ENCODE data around the gene RNF26.
"Not testable (repeated sequence)": the region's sequence is repeated elsewhere in the genome, so short reads cannot be mapped to it uniquely, and the experiment has no call there.

Gene RNF26

GRCh38 chr11:119371778-119372182 lies 37.5 kb downstream of the RNF26 start:
- DNase-seq (ENCODE audit: low read depth in 2 of 2) = no peak

GRCh38 chr11:119372260-119373058 lies 38.1 kb downstream of the RNF26 start:
- no peak for DNase-seq (ENCODE audit: low read depth in 2 of 2)

DNA sequence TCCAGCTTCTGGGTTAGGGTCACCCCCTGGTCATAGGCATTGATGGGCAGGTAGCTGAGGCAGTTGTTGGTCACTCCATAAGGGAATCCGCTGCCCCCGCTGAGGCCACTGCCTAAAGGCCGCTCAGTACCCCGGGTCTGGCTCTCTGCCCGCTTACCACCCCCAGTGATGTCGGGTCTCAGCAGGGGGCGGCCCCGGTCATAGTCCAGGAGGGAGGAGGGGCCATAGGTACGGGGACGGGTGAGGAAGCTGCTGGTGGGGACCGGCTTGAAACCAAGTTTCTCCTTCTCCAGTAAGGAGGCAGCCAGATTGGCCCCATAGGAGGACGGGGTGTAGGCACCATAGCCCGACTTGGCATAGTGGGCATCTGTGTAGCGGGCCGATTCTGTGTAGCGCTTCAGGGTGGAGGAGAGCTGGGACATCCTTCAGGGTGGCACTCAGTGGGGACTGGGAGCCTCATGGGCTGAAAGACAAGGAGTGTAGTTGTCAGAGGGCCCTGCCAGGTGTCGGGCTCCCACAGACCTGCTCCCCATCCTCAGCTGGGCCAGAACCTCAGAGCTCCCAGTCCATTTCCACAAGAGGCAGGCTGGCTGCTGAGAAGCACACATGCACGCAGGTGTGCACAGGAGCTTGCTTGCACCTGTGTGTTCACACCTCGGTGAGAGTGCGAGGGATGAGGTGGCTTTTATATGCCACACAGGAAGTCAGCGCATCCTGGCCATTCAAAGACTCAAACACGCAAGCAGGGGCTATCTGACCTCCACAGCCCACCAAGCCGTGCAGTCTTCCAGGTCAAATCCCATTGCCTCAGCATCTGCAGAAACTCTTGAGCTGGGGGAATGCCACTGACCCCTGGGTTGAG lies 39.0 kb downstream of the RNF26 start:
- no peak for DNase-seq (ENCODE audit: low read depth in 2 of 2)

- peak in 1 of 2 donors; percentile 38 for DNase-seq (ENCODE audit: low read depth in 2 of 2)
Observed at GRCh38 chr11:119373921-119374631, 39.7 kb downstream of the RNF26 start.

DNA sequence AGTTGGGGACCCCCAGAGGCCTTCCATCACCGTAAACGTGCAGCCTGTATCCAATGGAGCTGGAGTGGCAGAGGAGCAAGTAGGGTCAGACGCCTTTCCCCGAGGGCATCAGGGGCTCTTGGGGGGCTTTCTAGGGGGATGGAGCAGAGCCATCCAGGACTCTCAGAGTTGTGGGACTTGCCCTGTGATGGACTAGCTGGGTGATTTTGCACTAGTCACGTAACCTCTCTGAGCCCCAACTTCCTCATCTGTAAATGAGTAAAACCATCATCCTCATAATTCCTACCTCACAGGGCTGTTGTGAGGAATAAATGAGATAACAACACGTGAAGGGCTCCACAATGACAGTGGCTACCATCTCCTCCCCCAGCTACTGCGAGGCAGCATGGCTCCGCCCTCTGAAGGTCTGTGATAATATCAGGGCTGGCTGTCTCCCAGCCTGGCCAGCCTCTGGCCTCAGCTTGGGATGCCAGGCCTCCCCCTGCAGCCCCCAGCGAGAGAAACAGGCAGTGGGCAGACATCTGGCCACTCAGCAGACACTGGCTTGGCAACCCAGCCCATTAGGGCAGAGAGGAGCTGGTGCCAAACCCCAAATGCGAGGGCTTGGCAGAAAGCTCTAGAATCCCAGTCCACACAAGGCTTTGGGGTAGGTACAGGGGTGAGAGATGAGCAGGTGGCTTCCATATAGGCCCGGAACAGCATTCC lies 40.5 kb downstream of the RNF26 start:
- DNase-seq (ENCODE audit: low read depth in 2 of 2) = no peak

DNA sequence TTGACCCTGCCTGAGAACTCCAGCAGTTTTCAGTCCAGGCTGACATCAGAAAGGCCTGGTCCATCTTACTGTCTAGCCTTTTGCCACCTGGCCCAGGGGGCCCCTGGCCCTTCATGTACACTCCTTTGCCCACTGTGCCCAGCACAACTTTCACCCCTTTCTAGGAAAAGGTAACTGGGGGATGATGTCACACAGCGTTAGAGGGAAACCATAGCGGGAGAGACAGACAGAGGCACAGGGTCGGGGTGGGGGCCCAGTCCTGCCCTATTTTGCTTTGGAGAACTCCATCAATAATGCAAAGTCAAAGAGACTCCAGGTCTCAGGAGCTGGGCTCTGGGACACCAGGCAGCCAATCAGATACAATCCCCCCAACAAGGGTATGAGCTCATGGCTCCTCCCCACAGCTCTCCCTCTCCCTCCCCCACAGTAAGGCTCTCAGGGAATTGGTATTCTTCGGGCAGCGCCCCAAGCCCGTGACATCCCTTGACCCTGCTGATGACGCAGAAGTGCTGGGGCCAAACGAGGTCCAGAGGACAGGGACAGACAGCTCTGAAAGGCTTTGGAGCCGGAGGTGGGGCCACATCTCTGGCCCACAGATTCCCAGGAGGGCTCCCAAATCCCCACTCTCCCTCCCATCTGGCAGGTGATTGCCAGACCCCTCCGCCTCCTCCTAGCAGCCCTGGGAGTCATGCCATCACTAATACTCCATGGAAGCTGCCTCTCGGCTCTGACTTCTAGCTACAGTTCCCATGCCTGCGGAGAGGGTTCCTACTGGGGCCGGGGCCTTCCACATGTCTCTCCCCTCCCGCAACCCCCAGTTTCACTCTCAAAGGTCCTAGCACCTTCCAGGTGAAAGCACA lies 41.2 kb downstream of the RNF26 start:
- DNase-seq (ENCODE audit: low read depth in 2 of 2) = no peak

DNA sequence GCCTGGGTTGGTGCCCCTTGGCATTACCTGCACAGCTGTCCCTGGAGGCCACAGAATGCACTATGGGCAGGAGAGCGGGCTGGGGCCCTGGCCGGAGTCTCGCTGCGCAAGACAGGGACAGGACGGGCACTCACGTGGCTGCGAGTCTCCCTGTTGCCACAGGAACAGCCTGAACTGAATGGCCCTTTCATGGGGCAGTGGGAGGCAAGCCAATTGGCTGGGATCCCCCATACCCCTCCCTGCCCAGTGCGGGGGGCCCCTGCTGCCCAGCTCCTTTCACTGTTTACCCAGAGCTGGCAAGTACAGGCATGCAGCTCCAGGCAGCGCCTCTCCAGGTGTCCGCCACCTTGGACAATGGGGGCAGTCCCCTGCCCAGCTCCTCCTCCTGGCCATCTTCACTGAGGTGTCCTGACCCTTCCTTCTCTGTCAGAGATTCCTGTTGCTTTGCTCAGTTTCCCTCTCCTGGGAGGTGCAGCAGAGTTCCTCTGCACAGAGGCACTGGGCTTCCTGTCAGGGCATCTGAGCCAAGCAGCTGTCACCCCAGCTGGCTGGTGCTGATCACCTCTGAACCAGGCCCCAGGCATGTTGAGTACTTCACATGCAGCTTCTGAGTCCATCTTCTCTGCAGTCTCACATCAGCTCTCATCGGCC lies 42.0 kb downstream of the RNF26 start:
- DNase-seq (ENCODE audit: low read depth in 2 of 2) = no peak

DNA sequence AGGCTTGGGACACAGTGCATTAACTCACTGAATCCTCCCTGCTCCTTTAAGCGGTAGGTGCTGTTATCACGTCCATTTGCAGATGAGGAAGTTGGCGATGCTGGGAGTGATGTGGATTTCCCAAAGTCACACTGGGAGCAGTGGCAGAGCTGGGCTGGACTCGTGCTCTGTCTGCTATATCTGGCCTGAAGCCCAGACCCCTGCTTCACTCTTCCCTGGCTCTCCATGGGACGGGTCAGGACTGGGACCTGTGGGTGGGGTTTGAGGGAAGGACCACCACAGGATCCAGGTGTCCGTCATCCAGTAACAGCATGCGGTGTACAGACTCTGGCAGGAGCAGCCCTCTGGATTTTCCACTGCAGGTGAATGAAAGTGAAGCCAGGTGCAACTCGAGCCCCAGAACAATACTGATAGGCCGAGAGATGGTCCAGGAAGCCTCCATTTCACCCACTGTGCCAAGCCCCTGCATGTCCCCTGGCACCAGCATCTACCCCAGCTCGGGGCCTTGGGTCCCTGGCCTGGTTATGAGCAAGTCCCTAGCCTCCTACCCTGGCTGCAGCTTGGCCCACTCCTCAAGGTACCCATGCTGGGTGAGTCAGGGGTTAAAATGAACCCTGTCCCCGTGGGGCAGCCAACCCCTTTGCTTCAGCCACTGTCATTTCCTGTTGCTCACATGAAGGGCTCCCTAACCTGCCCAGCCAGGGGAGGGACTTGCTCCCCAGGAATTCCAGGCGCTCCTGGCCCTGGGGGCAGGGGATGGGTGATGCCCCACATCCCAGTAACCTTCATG lies 43.0 kb downstream of the RNF26 start:
- no peak for DNase-seq (ENCODE audit: low read depth in 2 of 2)

DNA sequence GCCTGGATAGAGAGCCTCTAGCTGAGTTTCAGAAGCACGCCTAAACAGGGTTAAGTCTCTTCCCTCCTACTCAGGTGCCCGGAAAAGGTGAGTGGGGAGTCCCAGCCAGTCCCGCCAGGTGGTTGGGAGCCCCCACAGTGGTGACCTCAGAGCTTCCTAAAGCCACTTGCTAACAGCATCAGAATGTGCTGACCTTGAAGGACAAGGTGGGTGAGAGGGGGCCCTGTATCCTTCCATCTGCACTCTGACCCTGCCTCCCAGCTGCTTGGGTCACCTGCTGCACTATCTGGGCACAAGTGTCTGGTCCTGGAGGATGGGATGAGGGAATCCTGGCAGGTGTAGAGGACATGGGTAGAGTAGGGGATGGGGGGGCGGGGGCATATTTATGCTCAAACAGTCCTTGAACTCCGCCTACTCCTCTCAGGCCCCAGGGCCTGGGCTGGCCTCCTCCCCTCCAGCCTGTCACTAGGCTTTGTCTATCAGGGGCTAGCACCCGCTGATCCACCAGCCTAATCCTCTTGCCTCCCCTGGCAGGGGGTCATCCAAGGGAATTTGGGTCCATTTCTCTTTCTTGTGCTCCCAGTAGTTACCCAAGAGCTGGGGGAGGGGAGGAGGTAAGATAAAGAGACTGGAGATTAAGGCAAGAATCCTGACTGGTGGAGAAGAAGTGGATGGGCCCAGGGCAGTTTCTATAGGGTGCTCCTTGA lies 43.8 kb downstream of the RNF26 start:
- no peak for DNase-seq (ENCODE audit: low read depth in 2 of 2)

DNA sequence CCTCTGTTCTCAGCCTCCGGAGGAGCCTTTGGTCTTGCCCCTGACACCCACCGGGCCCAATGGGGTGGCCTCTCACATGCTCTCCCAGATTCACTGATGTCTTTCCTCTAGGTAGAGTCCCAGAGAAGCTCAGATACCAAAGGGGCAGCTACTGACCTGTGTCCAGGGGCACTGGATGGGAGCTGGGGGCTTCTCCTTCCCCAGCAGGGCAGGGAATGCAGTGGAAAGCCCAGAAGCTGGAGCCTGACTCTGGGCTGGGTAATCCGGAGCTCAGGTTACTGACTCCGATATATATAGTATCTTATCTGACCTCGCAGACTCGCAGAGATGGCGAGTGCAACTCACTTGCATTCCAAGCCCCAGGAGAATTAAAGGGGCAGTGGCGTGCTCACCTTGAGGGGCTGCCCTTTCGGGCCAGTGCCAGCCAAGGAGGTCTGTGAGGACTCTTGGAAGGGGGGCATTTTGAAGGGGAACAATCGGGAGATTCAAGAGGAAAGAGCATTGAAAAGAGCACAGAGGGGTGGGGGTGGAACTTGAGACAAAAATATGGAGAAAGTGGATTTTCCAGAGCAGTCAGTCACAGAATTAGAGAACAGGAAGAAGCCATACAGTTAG lies 44.6 kb downstream of the RNF26 start:
- DNase-seq (ENCODE audit: low read depth in 2 of 2) = no peak

DNA sequence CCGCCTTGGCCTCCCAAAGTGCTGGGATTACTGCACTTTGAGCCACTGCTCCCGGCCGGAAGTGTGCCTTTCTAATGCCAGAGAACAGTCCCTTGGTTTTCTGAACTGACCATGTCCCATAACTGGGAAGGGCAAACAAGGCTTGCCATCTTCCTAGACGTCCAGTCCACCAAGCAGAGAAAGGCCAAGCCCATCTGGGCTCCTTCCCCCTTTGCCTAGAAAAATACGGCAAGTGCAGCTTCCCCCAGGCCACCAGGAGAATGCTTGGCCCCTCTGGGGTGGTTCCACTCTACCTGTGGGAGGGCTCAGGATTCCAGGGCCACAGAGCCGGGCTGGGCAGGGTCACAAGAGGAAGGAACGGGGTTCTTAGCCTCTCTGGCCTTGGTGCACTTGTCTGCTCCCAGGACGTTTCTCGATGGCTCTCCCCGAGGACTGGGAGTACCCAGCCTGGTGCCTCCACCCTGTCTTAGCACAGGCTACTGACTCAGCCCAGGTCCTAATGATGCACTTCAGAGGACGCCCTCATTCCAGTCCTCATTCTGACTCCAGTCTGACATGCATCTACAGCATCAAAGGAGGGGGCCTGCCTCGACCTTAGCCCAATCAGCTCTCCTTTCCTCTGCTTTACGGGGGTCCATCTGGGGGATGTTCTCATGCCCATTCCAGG lies 46.0 kb downstream of the RNF26 start:
- DNase-seq (ENCODE audit: low read depth in 2 of 2) = no peak

- DNase-seq (ENCODE audit: low read depth in 2 of 2) = no peak
Observed at GRCh38 chr11:119380827-119381180, 46.5 kb downstream of the RNF26 start.

GRCh38 chr11:119381181-119381988 lies 47.1 kb downstream of the RNF26 start, which contains the start of gene USP2:
Gene USP2, minus strand, starts transcription at chr11:119381690. Its CDS starts 8,210 bp downstream, at chr11:119373480.
- DNase-seq (ENCODE audit: low read depth in 2 of 2) = peak; percentile 94

GRCh38 chr11:119382101-119382500 lies 47.8 kb downstream of the RNF26 start:
- no peak for DNase-seq (ENCODE audit: low read depth in 2 of 2)

GRCh38 chr11:119382513-119382912 lies 48.2 kb downstream of the RNF26 start:
- DNase-seq (ENCODE audit: low read depth in 2 of 2) = not testable (repeated sequence)

DNA sequence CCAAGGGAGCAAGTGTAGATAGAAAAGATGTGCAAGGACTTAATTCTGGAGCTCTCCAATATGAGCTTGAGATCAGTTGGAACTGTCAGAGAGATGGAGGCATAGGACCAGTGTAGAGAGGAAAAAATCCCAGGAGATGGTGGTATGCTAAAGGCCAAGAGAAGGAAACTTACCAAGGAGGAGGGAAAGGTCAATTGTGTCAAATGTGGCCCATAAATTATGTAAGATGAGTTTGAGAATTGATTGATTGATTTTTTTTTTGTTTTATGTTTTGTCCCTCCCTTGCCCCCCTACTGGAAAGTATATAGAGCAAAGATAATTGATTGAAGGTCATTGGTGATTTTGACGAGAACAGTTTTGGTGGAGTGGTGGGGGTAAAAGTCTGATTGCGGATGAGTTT lies 50.0 kb downstream of the RNF26 start:
- no peak for DNase-seq (ENCODE audit: low read depth in 2 of 2)

Measured in activated CD4-positive, alpha-beta T cell treated with anti-CD3 and anti-CD28 coated beads for 24 hours (primary cell).